ENCODE data around the gene TMEM147.

Gene TMEM147

DNA sequence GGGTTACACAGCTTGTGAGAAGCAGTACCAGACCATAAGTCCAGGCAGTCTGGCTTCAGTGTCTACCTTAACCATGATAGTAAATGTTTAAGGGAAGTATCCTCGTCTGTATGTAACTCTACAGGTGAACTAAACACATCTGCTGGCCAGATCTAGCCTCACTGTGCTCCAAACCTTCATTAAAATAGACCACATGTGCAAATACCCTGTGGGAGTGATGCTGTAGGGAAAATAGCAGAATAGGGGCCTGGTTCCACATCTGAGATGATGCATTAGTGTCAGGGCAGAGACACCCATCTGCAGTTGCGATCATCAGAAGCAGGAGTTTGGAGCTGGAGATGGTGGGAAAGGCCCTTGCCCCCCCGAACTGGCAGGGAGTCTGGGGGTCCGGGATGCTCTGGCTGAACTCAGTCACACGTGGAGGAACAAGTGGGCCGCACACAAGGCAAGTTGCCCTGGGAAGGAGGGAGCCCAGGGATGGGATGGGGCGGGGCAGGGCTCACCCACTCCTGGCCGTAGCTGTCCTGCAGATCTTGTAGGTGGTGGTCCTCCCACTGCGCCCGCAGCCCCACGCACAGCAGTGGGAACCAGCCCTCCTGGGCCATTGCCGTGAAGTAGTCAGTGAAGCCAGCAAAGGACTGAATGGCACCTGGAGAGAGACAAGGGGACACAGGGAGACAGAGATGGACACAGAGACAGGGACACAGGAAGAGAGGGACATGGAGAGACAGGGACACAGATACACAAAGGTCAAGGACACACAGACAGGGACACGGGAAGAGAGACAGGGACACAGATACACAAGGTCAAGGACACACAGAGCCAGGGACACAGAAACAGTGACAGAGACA, 7.3 kb downstream of the TMEM147 start:
- no peak overlapping the region for H3K4me3 ChIP-seq (ENCODE audit: insufficient read depth, low read length, poor library complexity, severe bottlenecking)
- TF ChIP-seq, protein P1, sequence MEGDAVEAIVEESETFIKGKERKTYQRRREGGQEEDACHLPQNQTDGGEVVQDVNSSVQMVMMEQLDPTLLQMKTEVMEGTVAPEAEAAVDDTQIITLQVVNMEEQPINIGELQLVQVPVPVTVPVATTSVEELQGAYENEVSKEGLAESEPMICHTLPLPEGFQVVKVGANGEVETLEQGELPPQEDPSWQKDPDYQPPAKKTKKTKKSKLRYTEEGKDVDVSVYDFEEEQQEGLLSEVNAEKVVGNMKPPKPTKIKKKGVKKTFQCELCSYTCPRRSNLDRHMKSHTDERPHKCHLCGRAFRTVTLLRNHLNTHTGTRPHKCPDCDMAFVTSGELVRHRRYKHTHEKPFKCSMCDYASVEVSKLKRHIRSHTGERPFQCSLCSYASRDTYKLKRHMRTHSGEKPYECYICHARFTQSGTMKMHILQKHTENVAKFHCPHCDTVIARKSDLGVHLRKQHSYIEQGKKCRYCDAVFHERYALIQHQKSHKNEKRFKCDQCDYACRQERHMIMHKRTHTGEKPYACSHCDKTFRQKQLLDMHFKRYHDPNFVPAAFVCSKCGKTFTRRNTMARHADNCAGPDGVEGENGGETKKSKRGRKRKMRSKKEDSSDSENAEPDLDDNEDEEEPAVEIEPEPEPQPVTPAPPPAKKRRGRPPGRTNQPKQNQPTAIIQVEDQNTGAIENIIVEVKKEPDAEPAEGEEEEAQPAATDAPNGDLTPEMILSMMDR (IDR thresholded peaks at IDR 0.05; ENCODE audit: insufficient read depth, low read length, poor library complexity, severe bottlenecking), result no peak
- TF ChIP-seq EZH2phosphoT487 (conservative IDR thresholded peaks at IDR 0.05; ENCODE audit: low read length), result no peak
- no peak overlapping the region for H3K27ac ChIP-seq (ENCODE audit: low read depth, low read length)
- H3K4me2 ChIP-seq (ENCODE audit: low read depth, low read length, poor library complexity, severe bottlenecking), result no peak overlapping the region
- H3K9me3 ChIP-seq (ENCODE audit: insufficient read depth, low read length), result no peaks in the 10 kb centered on the region
- no peak overlapping the region for H2AFZ ChIP-seq (ENCODE audit: low read depth, low read length, severe bottlenecking)
- H3K27me3 ChIP-seq (ENCODE audit: low read length), result no peaks in the 10 kb centered on the region
- H4K20me1 ChIP-seq (ENCODE audit: low read depth, low read length), result no peaks in the 10 kb centered on the region
- no peaks in the 10 kb centered on the region for H3K36me3 ChIP-seq (ENCODE audit: low read length)
- no peaks in the 10 kb centered on the region for H3F3A ChIP-seq (ENCODE audit: insufficient read depth)
- no peak overlapping the region for H3K9ac ChIP-seq (ENCODE audit: low read length)
- H3K9me2 ChIP-seq (replicated peaks; ENCODE audit: insufficient read depth, low read length), result no peaks in the 10 kb centered on the region
- no peaks in the 10 kb centered on the region for H3K79me2 ChIP-seq (ENCODE audit: insufficient read depth, low read length)

GRCh38 chr19:35553385-35554000, 8.1 kb downstream of the TMEM147 start:
- Histone ChIP-seq H3K4me2 (ENCODE audit: low read depth, low read length, poor library complexity, severe bottlenecking) (no peak overlapping the region), H3K79me2 (ENCODE audit: insufficient read depth, low read length) (no peaks in the 10 kb centered on the region), H3K27me3 (ENCODE audit: low read length) (no peaks in the 10 kb centered on the region), H3K36me3 (ENCODE audit: low read length) (no peaks in the 10 kb centered on the region), H3K9me2 (replicated peaks; ENCODE audit: insufficient read depth, low read length) (no peaks in the 10 kb centered on the region), H3K27ac (ENCODE audit: low read depth, low read length) (no peak overlapping the region), H3F3A (ENCODE audit: insufficient read depth) (no peaks in the 10 kb centered on the region), H3K9me3 (ENCODE audit: insufficient read depth, low read length) (no peaks in the 10 kb centered on the region), H3K9ac (ENCODE audit: low read length) (no peak overlapping the region), H2AFZ (ENCODE audit: low read depth, low read length, severe bottlenecking) (no peak overlapping the region), H3K4me3 (ENCODE audit: insufficient read depth, low read length, poor library complexity, severe bottlenecking) (no peak overlapping the region), H4K20me1 (ENCODE audit: low read depth, low read length) (no peaks in the 10 kb centered on the region)
- TF ChIP-seq EZH2phosphoT487 (conservative IDR thresholded peaks at IDR 0.05; ENCODE audit: low read length), result no peak
- TF ChIP-seq, protein P1 (IDR thresholded peaks at IDR 0.05; ENCODE audit: insufficient read depth, low read length, poor library complexity, severe bottlenecking), result no peak

GRCh38 chr19:35554076-35554475, 8.7 kb downstream of the TMEM147 start:
- no peaks in the 10 kb centered on the region for H4K20me1 ChIP-seq (ENCODE audit: low read depth, low read length)
- H2AFZ ChIP-seq (ENCODE audit: low read depth, low read length, severe bottlenecking), result no peak overlapping the region
- H3K27ac ChIP-seq (ENCODE audit: low read depth, low read length), result no peak overlapping the region
- no peaks in the 10 kb centered on the region for H3K9me2 ChIP-seq (replicated peaks; ENCODE audit: insufficient read depth, low read length)
- no peak overlapping the region for H3K4me3 ChIP-seq (ENCODE audit: insufficient read depth, low read length, poor library complexity, severe bottlenecking)
- H3K27me3 ChIP-seq (ENCODE audit: low read length), result no peaks in the 10 kb centered on the region
- no peaks in the 10 kb centered on the region for H3K9me3 ChIP-seq (ENCODE audit: insufficient read depth, low read length)
- H3K4me2 ChIP-seq (ENCODE audit: low read depth, low read length, poor library complexity, severe bottlenecking), result no peak overlapping the region
- H3K9ac ChIP-seq (ENCODE audit: low read length), result no peak overlapping the region
- no peaks in the 10 kb centered on the region for H3K36me3 ChIP-seq (ENCODE audit: low read length)
- no peaks in the 10 kb centered on the region for H3K79me2 ChIP-seq (ENCODE audit: insufficient read depth, low read length)
- no peak for TF ChIP-seq EZH2phosphoT487 (conservative IDR thresholded peaks at IDR 0.05; ENCODE audit: low read length)
- TF ChIP-seq, protein P1 (IDR thresholded peaks at IDR 0.05; ENCODE audit: insufficient read depth, low read length, poor library complexity, severe bottlenecking), result no peak
- H3F3A ChIP-seq (ENCODE audit: insufficient read depth), result no peaks in the 10 kb centered on the region
